Measurements from ENCODE around the gene PIP4K2C.
A peak's percentile ranks its signal among the peaks of the same experiment; 100 is the strongest.

The PIP4K2C gene

DNA sequence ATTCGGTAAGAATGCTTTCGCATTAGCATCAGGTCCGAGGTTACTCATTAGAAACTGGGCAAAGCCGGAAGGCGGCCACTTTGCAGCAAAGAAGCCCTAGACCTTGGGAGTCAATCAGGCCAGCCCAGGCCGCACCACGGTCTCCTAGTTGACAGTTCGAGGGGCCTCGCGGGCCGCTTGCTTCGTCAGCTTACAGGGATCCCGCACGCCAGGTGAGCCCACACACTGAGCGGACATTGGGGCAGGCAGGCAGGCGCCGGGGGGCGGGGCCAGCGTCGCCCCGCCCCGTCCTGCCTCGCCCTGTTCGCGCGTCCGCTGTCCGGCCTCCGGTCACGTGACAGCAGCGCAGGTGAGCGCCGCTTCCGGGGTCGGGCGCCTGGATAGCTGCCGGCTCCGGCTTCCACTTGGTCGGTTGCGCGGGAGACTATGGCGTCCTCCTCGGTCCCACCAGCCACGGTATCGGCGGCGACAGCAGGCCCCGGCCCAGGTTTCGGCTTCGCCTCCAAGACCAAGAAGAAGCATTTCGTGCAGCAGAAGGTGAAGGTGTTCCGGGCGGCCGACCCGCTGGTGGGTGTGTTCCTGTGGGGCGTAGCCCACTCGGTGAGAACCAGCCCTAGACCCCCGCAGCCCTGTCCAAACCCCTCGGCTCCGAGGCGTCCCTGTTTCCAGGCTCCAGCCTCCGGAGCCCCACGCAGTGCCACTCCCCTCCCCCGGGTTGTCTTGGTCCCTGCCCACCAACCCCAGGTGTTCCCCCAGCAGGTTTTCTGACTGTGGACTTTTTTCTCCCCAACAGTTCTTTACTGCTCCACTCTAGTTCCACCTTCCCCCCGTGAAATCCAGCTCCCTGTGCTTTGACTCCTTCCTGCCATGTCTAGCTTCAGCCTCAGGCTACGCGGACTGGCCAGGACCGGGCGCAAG is at the start of gene PIP4K2C:
Gene PIP4K2C (plus strand): TSS at position 329 of the 918 bp plus-strand sequence. CDS start 98 bp downstream, at position 427.
- peak; percentile 95 for DNase-seq

DNA sequence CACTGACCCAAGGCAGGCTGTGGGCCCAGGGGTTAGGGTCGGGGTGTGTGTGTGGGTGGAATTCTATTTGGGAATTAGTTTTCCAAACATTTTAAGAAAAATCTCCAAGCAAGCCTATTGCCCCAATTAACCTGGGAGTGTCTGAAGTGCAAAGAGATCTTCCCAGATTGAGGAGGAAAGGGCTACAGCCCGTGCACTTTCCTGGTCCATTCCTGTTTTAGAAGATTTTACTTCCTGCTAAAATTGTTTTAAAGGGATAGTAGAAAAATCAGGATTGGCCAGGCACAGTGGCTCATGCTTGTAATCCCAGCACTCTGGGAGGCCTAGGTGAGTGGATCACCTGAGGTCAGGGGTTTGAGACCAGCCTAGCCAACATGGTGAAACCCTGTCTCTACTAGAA is 49.3 kb upstream of the PIP4K2C start:
- peak; percentile 26 for DNase-seq

DNA sequence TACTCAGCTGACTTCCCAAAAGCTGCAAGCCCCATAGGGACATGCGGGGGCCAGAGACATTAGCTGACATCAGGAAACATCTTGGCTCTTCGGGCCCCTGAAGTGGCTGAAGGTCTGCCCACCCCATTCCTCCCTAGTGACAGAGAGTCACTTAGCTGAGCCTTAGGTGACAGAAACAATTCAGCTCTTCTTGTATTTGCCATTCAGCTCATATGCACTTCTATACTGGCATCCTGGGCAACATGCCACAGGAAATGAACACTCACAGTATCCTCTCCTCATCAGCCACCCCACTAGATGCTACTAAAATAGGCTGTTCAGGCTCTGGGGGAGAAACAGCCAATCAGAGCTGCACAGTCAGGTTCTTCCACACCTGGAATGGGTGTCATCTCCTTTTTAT is 47.4 kb upstream of the PIP4K2C start:
- peak; percentile 44 for DNase-seq

DNA sequence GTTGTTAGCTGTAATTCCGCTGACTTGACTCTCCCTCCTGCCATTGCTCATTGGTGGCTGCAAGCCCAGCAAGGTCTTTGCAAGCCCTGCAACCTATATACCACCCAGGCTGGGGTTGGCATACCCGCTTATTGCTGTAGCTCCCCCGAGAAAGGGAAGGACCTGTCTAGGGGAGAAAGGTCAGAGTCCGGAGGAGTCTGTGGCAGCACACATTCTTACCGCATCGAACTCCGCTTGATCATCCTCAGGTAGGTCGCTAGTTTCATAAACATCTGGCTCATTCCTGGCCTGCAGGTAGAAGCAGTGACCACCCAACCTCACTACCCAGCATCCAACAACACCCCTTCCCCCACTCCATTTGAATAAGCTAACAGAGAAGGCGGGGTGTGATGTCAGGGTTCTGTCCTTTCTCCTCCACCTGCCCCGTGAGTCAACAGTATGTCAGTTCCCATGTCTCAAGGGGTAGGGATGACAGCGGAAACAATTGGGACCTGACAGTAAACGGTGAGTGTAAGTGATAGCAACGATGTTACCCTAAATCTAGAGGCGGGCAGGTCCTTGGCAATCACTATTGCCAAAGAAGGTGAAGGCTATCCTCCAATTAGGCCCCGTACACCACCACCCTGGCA is 45.1 kb upstream of the PIP4K2C start:
- peak; percentile 70 for DNase-seq

DNA sequence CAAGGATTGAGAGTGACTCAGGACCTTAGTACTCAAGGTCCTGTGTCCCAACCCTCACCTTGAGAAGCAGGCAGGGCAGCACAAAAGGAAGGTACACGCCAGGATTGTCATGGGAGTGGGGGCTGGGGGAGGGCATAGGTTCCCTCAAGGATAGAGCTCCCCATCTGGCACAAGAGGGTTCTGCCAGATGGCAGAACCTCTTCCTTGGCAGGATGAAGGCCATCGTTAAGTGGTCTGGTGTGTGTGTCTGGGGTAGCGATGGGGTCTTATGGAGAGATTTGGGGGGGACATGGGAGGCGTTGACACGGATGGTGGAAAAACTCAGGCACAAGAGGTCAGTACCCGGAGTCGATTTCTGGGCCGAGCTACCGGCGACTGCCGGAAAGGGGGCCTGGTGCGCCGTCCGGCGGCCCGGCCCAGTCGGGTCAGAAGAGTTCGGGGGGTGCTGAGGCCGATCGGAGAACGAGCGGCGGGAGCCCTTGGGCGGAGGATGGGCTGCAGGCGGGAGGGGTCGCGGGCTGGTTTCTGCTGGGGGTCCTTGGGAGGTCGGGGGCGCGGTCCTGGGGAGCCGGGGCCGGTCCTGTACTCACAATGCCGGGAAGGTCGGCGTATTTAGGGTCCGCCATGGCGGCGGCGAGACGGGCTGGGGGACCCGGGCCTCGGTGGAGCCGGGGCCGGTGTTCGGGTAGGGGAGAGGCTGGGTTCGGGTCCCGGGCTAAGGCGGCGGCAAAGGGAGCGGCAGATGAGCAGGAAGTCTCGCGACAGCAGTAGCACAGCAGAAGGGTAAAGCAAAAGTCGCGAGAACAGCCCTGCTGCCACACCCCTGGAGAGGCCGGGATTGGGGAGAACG is 44.3 kb upstream of the PIP4K2C start, which contains the start of gene DCTN2:
Gene DCTN2 (minus strand): TSS at position 755 of the 850 bp plus-strand sequence. CDS start 129 bp downstream, at position 626.
- peak; percentile 99 for DNase-seq

DNA sequence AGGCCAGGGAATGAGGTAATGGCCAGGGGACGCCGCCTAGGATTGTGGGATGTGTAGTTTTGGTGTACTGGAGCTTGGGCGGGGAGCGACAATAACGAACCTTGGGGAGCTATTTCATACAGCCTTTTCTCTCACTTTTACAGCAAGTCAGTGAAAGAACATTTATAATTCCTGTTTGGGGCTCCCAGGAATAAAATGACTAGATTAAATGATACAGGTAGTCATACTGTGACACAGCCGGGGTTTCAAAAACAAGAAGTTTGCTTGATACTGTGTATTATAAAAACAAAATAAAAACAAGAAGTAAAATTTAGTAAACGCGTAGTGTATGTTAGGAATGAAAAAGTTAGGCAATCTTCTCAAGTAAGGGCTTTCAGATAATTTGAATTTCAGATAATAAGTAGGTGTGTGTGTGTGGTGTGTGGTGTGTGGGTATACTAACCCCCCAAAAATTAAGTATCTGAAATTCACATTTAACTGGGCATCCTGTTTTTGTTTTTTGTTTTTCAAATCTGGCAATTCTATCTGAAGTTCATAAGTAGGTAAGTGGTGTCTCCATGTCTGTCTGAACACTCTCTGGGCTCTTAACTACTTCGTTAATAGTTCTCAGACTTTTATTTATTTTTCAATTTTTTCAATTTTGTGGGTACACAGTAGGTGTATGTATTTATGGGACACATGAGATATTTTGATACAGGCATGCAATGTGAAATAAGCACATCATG is 43.5 kb upstream of the PIP4K2C start:
- no peak for DNase-seq

DNA sequence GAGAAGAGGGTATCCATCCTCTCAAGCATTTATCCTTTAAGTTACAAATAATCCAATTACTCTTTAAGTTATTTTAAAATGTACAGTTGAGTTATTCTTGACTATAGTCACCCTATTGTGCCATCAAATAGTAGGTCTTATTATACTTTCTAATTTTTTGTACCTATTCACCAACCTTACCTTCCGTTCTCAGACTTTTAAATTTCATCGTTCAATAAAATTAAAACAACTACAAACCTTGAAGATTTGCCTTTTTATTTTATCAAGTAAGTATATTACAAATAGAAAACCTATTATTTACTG is 43.0 kb upstream of the PIP4K2C start:
- no peak for DNase-seq

DNA sequence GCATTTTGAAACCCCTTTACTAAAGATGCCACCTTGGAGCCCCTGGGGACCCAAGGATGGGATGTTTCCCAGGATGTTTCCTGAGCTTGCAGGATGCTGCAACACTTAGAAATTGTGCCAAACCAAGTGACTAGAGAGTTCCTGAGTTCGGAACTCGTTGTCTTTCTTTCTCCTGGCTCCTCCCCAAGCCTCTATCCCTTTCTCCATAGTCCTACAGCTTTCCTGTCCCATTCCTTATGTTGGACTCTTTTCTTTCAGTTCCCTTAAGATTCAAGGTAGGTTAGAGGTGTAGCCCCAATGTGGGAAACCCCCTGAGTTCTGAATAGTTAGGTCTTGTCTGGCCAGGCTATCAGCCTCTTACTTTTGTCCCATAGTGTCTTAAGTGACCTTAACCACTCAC is 42.5 kb upstream of the PIP4K2C start:
- no peak for DNase-seq

DNA sequence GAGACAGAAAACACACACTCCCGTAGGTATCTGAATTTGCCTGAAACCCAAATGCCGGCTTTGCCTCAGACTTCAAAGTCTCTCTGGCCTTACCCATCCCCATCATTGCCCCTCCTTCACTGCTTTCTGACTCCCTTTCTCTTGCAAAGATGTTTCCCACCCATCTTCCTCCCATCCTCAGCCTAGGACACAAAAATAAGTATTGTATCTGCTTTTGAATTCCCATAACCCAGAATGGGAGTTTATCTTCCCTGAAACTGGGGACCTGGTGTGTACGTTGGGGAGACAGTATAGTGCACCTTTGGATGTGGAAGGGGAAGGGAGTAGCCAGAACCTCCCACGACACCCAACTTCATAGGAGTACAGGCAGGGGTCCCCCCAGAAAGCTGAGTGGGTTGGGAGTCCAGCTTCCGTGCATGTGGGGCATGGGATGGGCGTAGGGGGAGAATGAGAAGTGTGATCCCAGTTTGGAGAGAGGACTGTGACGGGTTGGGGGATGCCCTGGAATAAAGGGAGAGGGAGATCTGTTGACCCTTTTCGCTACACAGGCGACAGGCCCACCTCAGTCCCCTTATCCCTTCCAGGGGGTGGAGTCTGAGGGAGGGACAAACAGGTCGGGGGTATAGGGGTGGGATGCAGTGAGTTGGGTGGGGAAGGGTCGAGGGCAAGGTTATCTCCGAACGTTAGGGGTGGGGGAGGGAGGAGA is 41.6 kb upstream of the PIP4K2C start:
- DNase-seq, result peak; percentile 34

DNA sequence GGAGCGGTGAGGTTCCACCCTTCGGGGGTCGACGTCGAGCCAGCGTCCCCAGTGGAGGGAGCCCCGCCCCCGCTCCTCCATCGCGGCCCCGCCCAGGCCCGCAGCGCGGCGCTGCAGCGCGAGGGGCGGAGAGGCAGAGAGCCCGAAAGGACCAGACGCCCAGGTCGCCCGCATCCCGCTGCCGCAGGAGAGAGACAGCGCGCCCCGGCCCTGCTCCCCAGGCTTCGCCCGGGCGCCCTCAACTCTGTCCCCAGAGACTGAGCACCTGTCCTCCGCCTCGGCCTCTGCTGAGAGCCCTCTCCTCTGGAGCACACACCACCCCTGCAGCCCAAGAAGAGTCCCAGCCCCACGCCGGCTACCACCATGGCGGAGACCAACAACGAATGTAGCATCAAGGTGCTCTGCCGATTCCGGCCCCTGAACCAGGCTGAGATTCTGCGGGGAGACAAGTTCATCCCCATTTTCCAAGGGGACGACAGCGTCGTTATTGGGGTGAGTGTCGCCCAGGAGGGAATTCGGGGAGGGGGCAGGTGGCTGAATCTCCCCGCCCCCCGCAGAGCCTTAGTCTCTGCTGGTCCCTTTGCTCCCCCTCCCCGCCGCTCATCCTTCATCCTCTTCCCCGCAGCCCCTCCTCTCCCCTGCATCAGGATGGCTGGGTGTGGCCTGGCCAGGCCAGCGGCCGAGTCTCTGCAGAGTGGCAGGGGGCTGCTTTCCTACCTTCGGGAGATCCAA is 40.9 kb upstream of the PIP4K2C start, which contains the start of gene KIF5A:
Gene KIF5A (plus strand): TSS at position 136 of the 732 bp plus-strand sequence. CDS start 228 bp downstream, at position 364.
- DNase-seq, result peak; percentile 82

DNA sequence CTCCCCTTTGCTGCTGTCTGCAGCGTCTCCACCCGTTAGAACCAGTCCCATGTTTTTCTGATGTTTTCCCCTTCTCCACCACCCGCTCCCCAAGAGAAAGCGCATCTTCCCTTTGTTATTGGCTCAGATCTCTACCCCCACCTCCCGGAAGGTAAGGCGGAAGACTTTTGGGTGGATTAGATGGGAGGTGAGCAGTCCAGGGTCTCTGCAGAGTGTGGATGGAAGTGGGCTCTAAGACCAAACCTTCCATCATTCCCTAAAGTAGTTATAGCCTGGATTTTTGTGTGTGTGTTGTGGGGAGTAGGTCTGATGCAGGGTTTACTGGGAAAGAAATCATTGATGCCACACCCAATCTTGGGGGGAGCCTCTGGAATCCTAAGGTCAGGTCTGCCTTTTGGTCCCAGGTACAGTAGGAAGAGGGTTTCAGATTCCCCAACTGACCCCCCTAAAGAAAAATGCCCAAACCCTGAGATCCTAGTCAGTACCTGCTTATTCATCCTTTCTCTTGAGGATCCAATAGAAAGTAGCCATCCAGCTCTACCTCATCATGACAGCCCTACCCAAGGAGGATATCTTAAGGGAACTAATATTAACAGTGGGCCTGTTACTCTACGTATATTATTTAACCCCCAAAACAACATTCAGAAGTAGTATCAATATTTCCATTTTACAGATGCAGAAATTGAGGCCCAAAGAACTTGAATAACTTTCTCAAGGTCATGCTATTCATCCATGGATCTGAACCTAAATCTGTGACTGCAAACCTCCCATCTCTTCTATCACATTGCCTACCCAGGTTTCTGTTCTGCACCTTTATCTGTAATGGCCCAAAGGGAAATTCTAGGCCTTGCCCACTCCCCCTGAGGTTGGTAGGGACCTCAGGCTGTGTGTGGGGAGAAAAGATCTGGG is 40.1 kb upstream of the PIP4K2C start:
- DNase-seq, result no peak

DNA sequence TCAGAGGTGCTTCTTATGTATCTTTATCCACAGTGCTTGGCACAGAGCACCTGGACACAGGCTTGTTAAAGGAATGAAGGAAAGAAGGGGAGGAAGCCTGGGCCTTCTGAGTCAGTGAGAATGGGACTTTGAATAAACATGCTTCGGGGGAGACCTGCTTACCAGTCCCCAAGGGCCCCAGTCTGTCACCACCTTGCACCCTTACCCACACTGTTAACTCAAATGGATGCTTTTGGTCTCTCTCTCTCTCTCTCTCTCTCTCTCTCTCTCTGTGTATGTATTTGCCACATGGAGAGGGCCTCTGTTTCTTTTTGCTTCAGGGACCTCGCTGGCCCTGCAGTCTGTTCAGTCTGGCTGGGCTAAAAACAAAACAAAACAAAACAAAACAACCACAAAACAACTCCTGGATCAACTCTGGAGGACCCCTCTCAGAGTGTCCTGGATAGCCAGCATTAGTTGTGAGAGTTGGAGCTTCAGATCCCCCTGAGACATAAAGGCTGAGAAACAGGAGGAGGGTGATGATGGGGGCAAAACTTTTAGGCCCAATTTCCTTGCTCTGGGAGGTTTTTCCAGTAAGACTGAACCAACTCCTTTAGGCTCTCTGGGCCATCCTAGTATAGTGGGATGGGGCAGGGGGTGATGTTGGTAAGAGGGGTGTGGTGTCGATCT is 39.2 kb upstream of the PIP4K2C start:
- peak; percentile 45 for DNase-seq

DNA sequence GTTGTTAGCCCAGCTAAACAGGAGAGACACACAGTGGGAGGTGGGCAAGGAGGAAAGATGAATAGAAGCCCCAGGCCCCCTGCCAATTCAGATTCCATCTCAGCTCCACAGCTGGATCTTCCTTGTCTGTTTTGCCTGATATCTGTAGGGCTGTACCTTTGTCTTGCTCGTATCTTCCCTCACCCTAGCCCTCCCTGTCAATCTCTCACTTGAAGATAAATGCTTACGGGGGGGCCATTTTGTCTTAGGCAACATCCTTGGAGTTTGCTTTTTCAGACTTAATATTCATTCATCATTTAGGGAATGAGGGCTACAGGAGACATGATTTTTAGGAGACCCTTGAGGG is 38.7 kb upstream of the PIP4K2C start:
- no peak for DNase-seq

DNA sequence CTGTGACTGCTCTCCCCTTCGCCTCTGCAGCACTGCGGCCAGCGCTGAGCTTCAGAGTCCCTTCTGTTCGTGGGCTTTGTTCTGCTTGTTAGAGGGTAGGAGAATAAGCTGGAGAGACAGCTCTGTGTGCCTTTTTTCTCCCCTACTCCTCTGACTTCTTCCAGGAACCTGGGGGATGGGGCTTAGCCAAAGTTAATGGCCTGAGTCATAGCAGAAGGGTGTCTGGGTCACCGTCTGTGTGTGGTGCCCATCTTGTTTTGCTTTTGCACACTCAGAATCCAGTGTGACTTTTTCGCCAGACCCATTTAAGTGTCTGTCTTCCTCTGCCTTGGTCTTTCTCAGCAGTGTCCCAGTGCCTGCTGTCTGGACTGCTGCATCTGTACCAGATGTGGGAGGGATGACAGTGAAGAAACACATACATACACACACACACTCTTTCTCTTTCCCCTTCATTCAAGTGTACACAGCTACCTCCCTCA is 38.1 kb upstream of the PIP4K2C start:
- peak; percentile 91 for DNase-seq

DNA sequence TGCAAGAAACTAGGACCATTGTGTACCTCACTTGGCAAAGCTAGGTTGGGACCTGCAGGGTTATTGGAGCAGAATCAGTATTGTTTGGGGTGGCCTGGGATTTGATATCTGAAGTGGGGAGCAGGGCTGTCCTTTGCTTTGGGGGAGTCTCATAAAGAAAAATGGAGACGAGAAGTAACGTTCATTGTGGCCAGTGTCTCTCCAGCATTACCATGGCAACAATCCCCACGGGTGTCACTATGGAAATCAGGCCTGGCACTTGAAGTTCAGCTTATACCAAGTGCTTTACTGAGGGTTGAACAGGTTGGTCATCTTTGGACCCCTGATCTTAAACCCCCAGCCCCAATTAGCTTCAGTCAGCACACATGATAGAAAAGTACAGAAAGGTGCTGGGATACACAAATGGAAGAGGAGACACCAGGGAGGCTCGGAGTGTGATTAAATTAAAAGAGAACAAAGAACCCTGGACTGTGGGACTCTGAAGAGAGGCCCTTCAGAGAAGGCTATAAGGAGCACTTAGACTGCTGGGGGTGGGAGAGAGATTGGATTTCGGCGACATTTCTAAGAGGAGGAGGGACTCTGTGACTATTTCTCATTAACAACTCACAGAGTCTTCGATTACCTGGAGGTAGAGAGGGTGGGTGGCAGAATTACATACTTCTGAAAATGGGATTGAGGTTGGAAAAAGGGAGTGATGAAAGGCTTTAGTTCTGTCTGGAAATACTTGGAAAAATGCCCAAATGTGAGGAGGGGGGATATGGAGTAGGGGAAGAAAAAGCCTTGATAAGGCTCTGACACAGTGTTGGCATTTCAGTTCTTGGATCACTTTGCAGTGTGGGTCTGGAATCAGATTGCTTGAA is 37.4 kb upstream of the PIP4K2C start:
- no peak for DNase-seq

DNA sequence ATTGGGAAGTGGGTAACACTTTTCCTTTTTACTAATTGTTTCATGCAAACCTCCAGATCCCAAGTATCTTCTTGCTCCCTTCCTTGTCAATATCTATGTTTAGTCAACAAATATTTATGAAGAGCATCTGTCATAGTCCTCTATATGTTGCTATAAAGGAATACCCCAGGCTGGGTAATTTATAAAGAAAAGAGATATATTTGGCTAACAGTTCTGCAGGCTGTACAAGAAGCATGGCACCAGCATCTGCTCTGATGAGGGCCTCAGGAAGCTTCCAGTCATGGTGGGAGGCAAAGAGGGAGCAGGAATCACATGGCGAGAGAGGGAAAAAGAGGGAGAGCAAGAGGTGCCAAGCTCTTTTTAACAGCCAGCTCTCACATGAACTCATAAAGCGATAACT is 36.5 kb upstream of the PIP4K2C start:
- DNase-seq, result no peak

DNA sequence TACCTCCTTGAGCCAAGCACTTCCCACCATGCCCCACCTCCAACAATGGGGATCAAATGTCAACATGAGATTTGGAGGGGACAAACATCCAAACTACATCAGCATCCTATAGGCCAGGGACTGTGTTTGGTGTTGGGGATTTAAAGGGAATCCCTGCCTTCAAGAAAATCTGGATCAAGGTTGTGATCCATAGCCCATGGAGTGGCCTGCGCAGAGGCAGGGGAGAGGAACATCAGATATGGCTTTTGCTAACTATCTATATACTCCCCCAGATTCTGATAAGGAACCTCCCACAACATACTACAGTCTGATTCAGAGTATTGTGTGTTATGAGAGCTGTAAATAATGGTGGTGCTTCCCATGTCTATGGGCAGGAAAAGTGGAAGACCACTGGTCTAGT is 36.1 kb upstream of the PIP4K2C start:
- DNase-seq, result peak; percentile 19

DNA sequence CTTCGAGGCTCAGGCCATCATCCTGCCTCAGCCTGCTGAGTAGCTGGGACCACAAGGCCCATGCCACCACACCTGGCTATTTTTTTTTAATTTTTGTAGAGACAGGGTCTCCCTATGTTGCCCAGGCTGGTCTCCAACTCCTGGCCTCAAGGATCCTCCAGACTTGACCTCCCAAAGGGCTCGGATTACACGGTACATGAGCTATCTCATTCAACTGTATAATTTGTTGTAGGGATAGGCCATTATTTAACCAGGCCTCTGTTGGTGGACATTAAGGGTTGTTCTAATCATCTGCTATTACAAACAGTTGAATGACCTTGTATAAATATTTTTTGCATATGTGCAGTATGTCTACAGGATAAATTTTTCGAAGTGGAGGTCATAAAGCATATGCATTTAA is 32.1 kb upstream of the PIP4K2C start:
- DNase-seq, result peak; percentile 14
